ENCODE results near the gene ENPP5. TPM values are rescaled to one million over a fixed set of nuclear protein-coding genes. Genes with fewer than 3 reads are reported as not detected.
"Not testable (repeated sequence)": the region's sequence is repeated elsewhere in the genome, so short reads cannot be mapped to it uniquely, and the experiment has no call there.

Gene ENPP5
- total RNA-seq, 1 experiment from 2014 or later = 1.3 TPM

- no peak for DNase-seq (ENCODE audit: low read depth)
Measured at GRCh38 chr6:46174904-46175303, 4.1 kb upstream of the ENPP5 start.

- no peak for DNase-seq (ENCODE audit: low read depth)
Measured at GRCh38 chr6:46172176-46172575, 1.4 kb upstream of the ENPP5 start.

- no peak for DNase-seq (ENCODE audit: low read depth)
Measured at GRCh38 chr6:46160102-46160501, 10.7 kb downstream of the ENPP5 start.

DNA sequence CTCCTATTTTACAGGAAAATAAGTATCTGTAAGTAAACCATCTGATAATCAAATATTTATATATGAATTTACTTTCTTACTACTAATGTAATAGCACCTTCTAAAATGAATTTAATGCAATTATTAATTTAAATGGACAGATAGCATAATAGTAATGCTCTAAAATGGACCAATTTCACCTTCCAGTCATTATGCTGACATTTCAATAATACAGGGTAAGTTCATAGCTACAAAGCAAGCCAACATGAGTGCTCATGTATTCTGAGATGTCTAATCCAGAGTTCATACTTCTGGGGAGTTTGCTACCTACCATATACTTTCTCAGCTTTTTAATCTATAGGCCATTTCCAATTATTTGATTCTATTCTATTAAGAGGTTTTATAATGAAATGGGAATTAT lies 11.6 kb downstream of the ENPP5 start:
- DNase-seq (ENCODE audit: low read depth) = no peak

GRCh38 chr6:46156701-46157100 lies 14.1 kb downstream of the ENPP5 start:
- DNase-seq (ENCODE audit: low read depth) = no peak

GRCh38 chr6:46149066-46149465 lies 21.7 kb downstream of the ENPP5 start:
- DNase-seq (ENCODE audit: low read depth) = not testable (repeated sequence)

GRCh38 chr6:46144270-46144669 lies 26.5 kb downstream of the ENPP5 start:
- DNase-seq (ENCODE audit: low read depth) = no peak

- DNase-seq (ENCODE audit: low read depth) = no peak
Measured at GRCh38 chr6:46138281-46138680, 32.5 kb downstream of the ENPP5 start.

- DNase-seq (ENCODE audit: low read depth) = no peak
Measured at GRCh38 chr6:46137387-46137786, 33.4 kb downstream of the ENPP5 start.

DNA sequence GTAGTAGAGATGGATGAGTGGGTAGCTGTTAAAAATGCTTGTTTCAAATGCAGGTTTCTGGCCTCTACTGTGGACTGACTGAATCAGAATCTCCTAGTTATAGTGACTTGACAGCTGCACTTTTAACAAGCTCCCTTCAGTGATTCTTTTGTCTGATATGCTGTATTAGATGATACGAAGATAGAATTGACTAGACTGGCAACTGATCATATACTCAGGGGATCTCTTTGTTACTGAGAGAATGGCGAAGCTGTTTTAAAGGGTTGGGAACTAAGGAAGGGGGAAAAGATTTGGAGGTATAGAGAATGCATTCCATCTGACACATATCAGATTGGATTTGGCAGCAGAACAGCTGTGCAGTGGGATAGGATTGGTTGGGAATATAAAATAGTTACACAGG lies 33.9 kb downstream of the ENPP5 start:
- DNase-seq (ENCODE audit: low read depth) = no peak

- no peak for DNase-seq (ENCODE audit: low read depth)
Measured at GRCh38 chr6:46135176-46135575, 35.6 kb downstream of the ENPP5 start.

DNA sequence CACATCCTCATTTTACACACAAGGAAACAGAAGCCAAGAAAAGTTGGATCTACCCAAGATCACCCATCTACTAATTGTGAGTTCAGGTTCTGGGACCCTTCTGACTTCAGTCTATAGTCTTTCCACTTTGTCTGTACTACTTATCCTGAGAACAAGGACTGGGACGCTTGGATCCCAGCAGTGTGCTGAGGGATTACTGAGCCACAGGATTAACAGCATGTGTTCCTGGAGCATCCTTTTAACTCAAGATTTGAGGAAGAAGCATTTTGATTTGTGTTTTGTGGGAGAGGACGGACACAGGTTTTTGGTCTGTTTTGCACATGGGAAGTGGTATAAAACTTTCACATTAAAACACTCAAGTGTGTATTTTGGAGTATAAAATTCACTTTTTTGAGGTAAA lies 36.6 kb downstream of the ENPP5 start:
- no peak for DNase-seq (ENCODE audit: low read depth)

DNA sequence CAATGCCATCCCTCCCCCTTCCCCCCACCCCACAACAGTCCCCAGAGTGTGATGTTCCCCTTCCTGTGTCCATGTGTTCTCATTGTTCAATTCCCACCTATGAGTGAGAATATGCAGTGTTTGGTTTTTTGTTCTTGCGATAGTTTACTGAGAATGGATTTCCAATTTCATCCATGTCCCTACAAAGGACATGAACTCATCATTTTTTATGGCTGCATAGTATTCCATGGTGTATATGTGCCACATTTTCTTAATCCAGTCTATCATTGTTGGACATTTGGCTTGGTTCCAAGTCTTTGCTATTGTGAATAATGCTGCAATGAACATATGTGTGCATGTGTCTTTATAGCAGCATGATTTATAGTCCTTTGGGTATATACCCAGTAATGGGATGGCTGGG lies 39.5 kb downstream of the ENPP5 start:
- DNase-seq (ENCODE audit: low read depth) = not testable (repeated sequence)

GRCh38 chr6:46130666-46131065 lies 40.1 kb downstream of the ENPP5 start:
- DNase-seq (ENCODE audit: low read depth) = no peak

GRCh38 chr6:46129629-46130511 lies 40.9 kb downstream of the ENPP5 start, which contains the start of gene ENPP4:
Gene ENPP4, plus strand, starts transcription at chr6:46129989. Its CDS starts 9,595 bp downstream, at chr6:46139584.
- DNase-seq (ENCODE audit: low read depth) = peak; percentile 69

DNA sequence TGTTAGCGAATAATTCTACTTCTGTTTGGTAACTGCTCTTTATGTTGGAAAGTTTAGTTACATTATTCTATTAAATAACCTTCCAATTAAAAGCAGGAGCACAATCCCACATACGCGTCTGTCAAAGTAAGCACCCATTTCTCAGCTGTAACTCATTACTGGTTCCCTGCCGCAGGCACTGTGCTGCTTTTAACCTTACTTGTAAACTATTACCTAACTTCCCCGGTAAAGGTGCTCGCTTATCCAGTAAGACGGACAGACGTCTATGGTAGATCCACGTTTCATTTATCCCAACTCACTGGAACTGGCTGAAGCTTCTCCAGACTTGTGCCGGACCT lies 41.5 kb downstream of the ENPP5 start:
- no peak for DNase-seq (ENCODE audit: low read depth)

DNA sequence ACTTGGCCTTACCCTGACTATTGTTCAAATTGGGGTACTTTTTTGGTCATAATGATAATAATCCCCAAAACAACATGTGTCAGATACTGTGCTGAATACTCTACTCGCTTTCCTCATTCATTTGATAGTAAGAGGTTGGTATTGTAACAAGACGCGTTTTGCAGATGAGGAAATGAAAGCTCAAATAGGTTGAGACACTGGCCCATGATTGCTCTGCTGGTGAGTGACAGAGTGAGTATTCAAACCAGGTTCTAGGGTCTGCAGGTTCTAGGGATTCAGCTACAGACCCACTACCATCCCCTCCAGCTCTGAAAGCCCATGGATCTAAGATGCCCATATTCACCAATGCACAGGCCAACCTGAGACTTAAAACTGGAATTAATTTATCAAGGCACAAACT lies 42.3 kb downstream of the ENPP5 start:
- DNase-seq (ENCODE audit: low read depth) = no peak

GRCh38 chr6:46119679-46120078 lies 51.1 kb downstream of the ENPP5 start:
- DNase-seq (ENCODE audit: low read depth) = not testable (repeated sequence)

- no peak for DNase-seq (ENCODE audit: low read depth)
Measured at GRCh38 chr6:46118836-46119235, 51.9 kb downstream of the ENPP5 start.

DNA sequence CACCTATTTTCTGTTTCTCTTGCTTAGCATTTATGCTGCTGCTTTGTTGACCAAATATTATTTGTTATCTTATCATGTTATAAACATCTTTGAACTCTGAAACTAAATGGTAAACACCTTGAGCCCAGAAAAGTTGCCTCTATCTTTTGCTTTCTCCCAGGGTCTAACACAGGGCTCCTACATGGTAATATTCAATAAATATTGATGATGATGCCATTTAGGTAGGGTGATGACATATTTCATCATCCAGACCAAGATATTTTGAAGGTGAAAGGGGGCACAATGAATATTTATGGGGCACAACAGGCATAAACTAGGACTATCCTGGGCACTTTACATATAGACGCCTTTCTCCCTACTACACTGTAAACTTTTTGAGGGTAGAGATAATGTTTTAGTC lies 52.6 kb downstream of the ENPP5 start:
- DNase-seq (ENCODE audit: low read depth) = no peak

- DNase-seq (ENCODE audit: low read depth) = no peak
Measured at GRCh38 chr6:46116289-46116688, 54.5 kb downstream of the ENPP5 start.

DNA sequence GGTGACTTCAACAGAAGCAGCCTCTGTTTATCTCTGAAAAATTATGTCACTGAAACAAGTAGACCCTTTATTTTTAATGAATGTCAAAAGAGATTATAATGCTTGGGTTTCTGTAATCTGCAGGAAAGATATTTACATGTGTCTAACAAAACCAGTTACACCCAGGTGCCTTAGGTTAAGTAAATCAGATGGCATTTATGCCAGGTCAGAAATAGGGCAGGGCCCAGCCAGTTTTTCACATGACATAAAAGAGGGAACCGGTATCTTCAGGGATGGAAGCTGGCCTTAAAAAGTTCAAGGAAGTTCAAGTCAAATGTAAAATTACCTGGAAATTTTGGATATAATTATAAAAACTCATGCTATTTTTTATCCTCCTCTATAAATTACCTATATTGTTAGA lies 55.1 kb downstream of the ENPP5 start:
- no peak for DNase-seq (ENCODE audit: low read depth)

- no peak for DNase-seq (ENCODE audit: low read depth)
Measured at GRCh38 chr6:46113370-46113769, 57.4 kb downstream of the ENPP5 start.

All from LHCN-M2 (cell line).